KMS-11 (cell line): Measurements from ENCODE around the gene TBPL1.

Source experiments
- H2AFZ ChIP-seq: fragments of 200-600 bp; sonication (generic); 2 replicates; pipeline ENCODE4 v1.6.1; 2016; ENCODE audit warnings: antibody characterized with exemption, mixed run types, low read depth
- H3K27ac ChIP-seq: fragments of 200-600 bp; sonication (generic); 2 replicates; pipeline ENCODE4 v1.6.1; 2016; ENCODE audit warnings: mild to moderate bottlenecking, mixed run types
- H3K27me3 ChIP-seq: fragments of 200-600 bp; sonication (generic); 2 replicates; pipeline ENCODE4 v1.6.1; 2017; ENCODE audit warnings: mild to moderate bottlenecking, low read depth, mixed run types, moderate library complexity; ENCODE audit not compliant: insufficient read depth
- H3K36me3 ChIP-seq: fragments of 200-600 bp; sonication (generic); 2 replicates; pipeline ENCODE4 v1.6.1; 2017; ENCODE audit warnings: mild to moderate bottlenecking, mixed run types; ENCODE audit not compliant: insufficient read depth
- H3K4me1 ChIP-seq: fragments of 200-600 bp; sonication (generic); 2 replicates; pipeline ENCODE4 v1.6.1; 2016; ENCODE audit warnings: mild to moderate bottlenecking, low read depth, mixed run types; ENCODE audit not compliant: poor library complexity, severe bottlenecking
- H3K4me2 ChIP-seq: fragments of 200-600 bp; sonication (generic); 2 replicates; pipeline ENCODE4 v1.7.0; 2016; ENCODE audit warnings: mild to moderate bottlenecking, mixed run types
- H3K4me3 ChIP-seq: fragments of 200-600 bp; sonication (generic); IDR thresholded peaks from 2 replicates; pipeline ENCODE4 v1.6.1; 2017; ENCODE audit warnings: low read depth, low read length, mixed read lengths; ENCODE audit not compliant: insufficient read depth
- H3K79me2 ChIP-seq: fragments of 200-600 bp; sonication (generic); 2 replicates; pipeline ENCODE4 v1.6.1; 2016; ENCODE audit warnings: low read depth, mixed run types; ENCODE audit not compliant: insufficient read depth
- H3K9ac ChIP-seq: fragments of 200-600 bp; sonication (generic); 2 replicates; pipeline ENCODE4 v1.6.1; 2016; ENCODE audit warnings: mild to moderate bottlenecking, mixed run types
- H4K20me1 ChIP-seq: fragments of 200-600 bp; sonication (generic); 2 replicates; pipeline ENCODE4 v1.6.1; 2016; ENCODE audit warnings: mild to moderate bottlenecking, mixed run types; ENCODE audit not compliant: insufficient read depth
- TF ChIP-seq, protein P1 (sequence below): fragments of 200-600 bp; sonication (generic); conservative IDR thresholded peaks from 2 replicates; pipeline ENCODE4 v1.6.1; 2017; ENCODE audit warnings: low read depth, mild to moderate bottlenecking, antibody characterized with exemption, low read length, moderate library complexity, mixed read lengths

TBPL1 gene

GRCh38 chr6:133989525-133989924, 36.5 kb downstream of the TBPL1 start:
- H3K36me3 ChIP-seq: peaks cover 3% of the 10 kb centered on the region; the same call in 1 of the 2 replicates
- no peak overlapping the region for H2AFZ ChIP-seq
- H3K27ac ChIP-seq: no peak overlapping the region
- TF ChIP-seq, protein P1, sequence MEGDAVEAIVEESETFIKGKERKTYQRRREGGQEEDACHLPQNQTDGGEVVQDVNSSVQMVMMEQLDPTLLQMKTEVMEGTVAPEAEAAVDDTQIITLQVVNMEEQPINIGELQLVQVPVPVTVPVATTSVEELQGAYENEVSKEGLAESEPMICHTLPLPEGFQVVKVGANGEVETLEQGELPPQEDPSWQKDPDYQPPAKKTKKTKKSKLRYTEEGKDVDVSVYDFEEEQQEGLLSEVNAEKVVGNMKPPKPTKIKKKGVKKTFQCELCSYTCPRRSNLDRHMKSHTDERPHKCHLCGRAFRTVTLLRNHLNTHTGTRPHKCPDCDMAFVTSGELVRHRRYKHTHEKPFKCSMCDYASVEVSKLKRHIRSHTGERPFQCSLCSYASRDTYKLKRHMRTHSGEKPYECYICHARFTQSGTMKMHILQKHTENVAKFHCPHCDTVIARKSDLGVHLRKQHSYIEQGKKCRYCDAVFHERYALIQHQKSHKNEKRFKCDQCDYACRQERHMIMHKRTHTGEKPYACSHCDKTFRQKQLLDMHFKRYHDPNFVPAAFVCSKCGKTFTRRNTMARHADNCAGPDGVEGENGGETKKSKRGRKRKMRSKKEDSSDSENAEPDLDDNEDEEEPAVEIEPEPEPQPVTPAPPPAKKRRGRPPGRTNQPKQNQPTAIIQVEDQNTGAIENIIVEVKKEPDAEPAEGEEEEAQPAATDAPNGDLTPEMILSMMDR: no peak
- peaks cover 60% of the 10 kb centered on the region for H3K4me1 ChIP-seq
- H3K27me3 ChIP-seq: no peaks in the 10 kb centered on the region
- H4K20me1 ChIP-seq: no peaks in the 10 kb centered on the region
- no peak overlapping the region for H3K4me3 ChIP-seq
- no peak overlapping the region for H3K4me2 ChIP-seq
- no peak overlapping the region for H3K9ac ChIP-seq
- peaks cover 3% of the 10 kb centered on the region; the same call in 1 of the 2 replicates for H3K79me2 ChIP-seq

GRCh38 chr6:133990321-133990720, 37.3 kb downstream of the TBPL1 start:
- no peaks in the 10 kb centered on the region for H3K79me2 ChIP-seq
- no peak overlapping the region for H2AFZ ChIP-seq
- TF ChIP-seq, protein P1: no peak
- no peak overlapping the region for H3K27ac ChIP-seq
- no peak overlapping the region for H3K4me3 ChIP-seq
- no peaks in the 10 kb centered on the region for H4K20me1 ChIP-seq
- H3K4me2 ChIP-seq: no peak overlapping the region
- H3K27me3 ChIP-seq: no peaks in the 10 kb centered on the region
- H3K9ac ChIP-seq: no peak overlapping the region
- H3K36me3 ChIP-seq: no peaks in the 10 kb centered on the region
- peaks cover 55% of the 10 kb centered on the region for H3K4me1 ChIP-seq

- no peak overlapping the region for H3K9ac ChIP-seq
- H3K36me3 ChIP-seq: no peaks in the 10 kb centered on the region
- H3K4me1 ChIP-seq: peaks cover 47% of the 10 kb centered on the region
- H3K27ac ChIP-seq: no peak overlapping the region
- H3K79me2 ChIP-seq: no peaks in the 10 kb centered on the region
- TF ChIP-seq, protein P1: no peak
- no peak overlapping the region for H3K4me2 ChIP-seq
- H3K4me3 ChIP-seq: no peak overlapping the region
- no peak overlapping the region for H2AFZ ChIP-seq
- no peaks in the 10 kb centered on the region for H4K20me1 ChIP-seq
- H3K27me3 ChIP-seq: no peaks in the 10 kb centered on the region
Observed at GRCh38 chr6:133991096-133991593, 38.1 kb downstream of the TBPL1 start.

GRCh38 chr6:133992992-133993680, 40.1 kb downstream of the TBPL1 start:
- Histone ChIP-seq H3K4me3 (no peak overlapping the region), H3K27ac (no peak overlapping the region), H3K36me3 (no peaks in the 10 kb centered on the region), H3K27me3 (no peaks in the 10 kb centered on the region), H2AFZ (no peak overlapping the region), H3K79me2 (no peaks in the 10 kb centered on the region), H4K20me1 (no peaks in the 10 kb centered on the region), H3K4me2 (no peak overlapping the region), H3K9ac (no peak overlapping the region), H3K4me1 (peaks cover 32% of the 10 kb centered on the region)
- TF ChIP-seq, protein P1: no peak
